NOMO-1 treated with DMSO at 0.1 percent for 48 hours (cell line): ENCODE results near the gene DDC.
A peak's percentile ranks its signal among the peaks of the same experiment; 100 is the strongest.
"Not testable (repeated sequence)": the region's sequence is repeated elsewhere in the genome, so short reads cannot be mapped to it uniquely, and the experiment has no call there.

ENCODE experiments used
- DNase-seq: peaks from one replicate; lab custom pipeline; 2025; ENCODE audit not compliant: unreplicated experiment; lab: John Stamatoyannopoulos, UW

Gene DDC

GRCh38 chr7:50555594-50556140, 9.5 kb downstream of the DDC start:
- no peak for DNase-seq

GRCh38 chr7:50554431-50555322, 10.5 kb downstream of the DDC start:
- no peak for DNase-seq

GRCh38 chr7:50553973-50554372, 11.2 kb downstream of the DDC start:
- DNase-seq = no peak

GRCh38 chr7:50552921-50553320, 12.3 kb downstream of the DDC start:
- DNase-seq = no peak

- DNase-seq = no peak
Observed at GRCh38 chr7:50552139-50552538, 13.1 kb downstream of the DDC start.

- DNase-seq = not testable (repeated sequence)
Observed at GRCh38 chr7:50545613-50546012, 19.6 kb downstream of the DDC start.

GRCh38 chr7:50544992-50545391, 20.2 kb downstream of the DDC start:
- DNase-seq = no peak

- no peak for DNase-seq
Observed at GRCh38 chr7:50543776-50544442, 21.3 kb downstream of the DDC start.

GRCh38 chr7:50542132-50542531, 23.1 kb downstream of the DDC start:
- no peak for DNase-seq

- DNase-seq = no peak
Observed at GRCh38 chr7:50540785-50541579, 24.2 kb downstream of the DDC start.

GRCh38 chr7:50539725-50540124, 25.5 kb downstream of the DDC start:
- DNase-seq = no peak

GRCh38 chr7:50538478-50538877, 26.7 kb downstream of the DDC start:
- DNase-seq = no peak

- no peak for DNase-seq
Observed at GRCh38 chr7:50537417-50537816, 27.8 kb downstream of the DDC start.

- not testable (repeated sequence) for DNase-seq
Observed at GRCh38 chr7:50535291-50535711, 29.9 kb downstream of the DDC start.

GRCh38 chr7:50534690-50535290, 30.4 kb downstream of the DDC start:
- peak; percentile 91 for DNase-seq

GRCh38 chr7:50533866-50534265, 31.3 kb downstream of the DDC start:
- DNase-seq = no peak

GRCh38 chr7:50531928-50532327, 33.3 kb downstream of the DDC start:
- DNase-seq = no peak

GRCh38 chr7:50531401-50531911, 33.7 kb downstream of the DDC start:
- no peak for DNase-seq

- no peak for DNase-seq
Observed at GRCh38 chr7:50530766-50531165, 34.4 kb downstream of the DDC start.

GRCh38 chr7:50529093-50529862, 35.9 kb downstream of the DDC start:
- no peak for DNase-seq
